HepG2 (cell line): ENCODE results near the gene RPS10. TPM values are rescaled to one million over a fixed set of nuclear protein-coding genes. Genes with fewer than 3 reads are reported as not detected.

Experiments used
- FOXJ3 ChIP-seq: sonication (generic); formaldehyde crosslinking; IDR thresholded peaks from 2 replicates; pipeline ENCODE4 v1.4.0; 2020; ENCODE audit warnings: missing genetic modification reagents, mild to moderate bottlenecking, borderline replicate concordance
- NFIC ChIP-seq: IDR thresholded peaks from 2 replicates; pipeline ENCODE4 v1.6.1; 2012; ENCODE audit warnings: mild to moderate bottlenecking, low read length, inconsistent platforms
- SP1 ChIP-seq, 2 experiments: fragments of 450-650 bp in 1 of 2; sonication (generic) in 1 of 2; formaldehyde crosslinking in 1 of 2; IDR thresholded peaks; 2 replicates each; pipeline versions ENCODE4 v1.4.0 to v1.6.1; 2016 to 2020; ENCODE audit warnings: missing genetic modification reagents in 1 of 2
- SP5 ChIP-seq: IDR thresholded peaks from 2 replicates; pipeline ENCODE4 v1.6.1; 2016; ENCODE audit warnings: low read depth, borderline replicate concordance
- ZNF207 ChIP-seq: fragments of 450-650 bp; IDR thresholded peaks from 2 replicates; pipeline ENCODE4 v1.6.1; 2016; ENCODE audit warnings: antibody characterized with exemption, borderline replicate concordance
- ZNF234 ChIP-seq: sonication (generic); formaldehyde crosslinking; conservative IDR thresholded peaks from 2 replicates; pipeline ENCODE4 v1.5.1; 2020; ENCODE audit warnings: mild to moderate bottlenecking, missing genetic modification reagents
- ZNF33A ChIP-seq: sonication (generic); formaldehyde crosslinking; IDR thresholded peaks from 2 replicates; pipeline ENCODE4 v1.5.1; 2020; ENCODE audit warnings: missing genetic modification reagents, mild to moderate bottlenecking, moderate library complexity, borderline replicate concordance
- ZNF598 ChIP-seq: sonication (generic); formaldehyde crosslinking; IDR thresholded peaks from 2 replicates; pipeline ENCODE4 v1.5.1; 2020; ENCODE audit warnings: mild to moderate bottlenecking, missing genetic modification reagents, borderline replicate concordance
- ZNF775 ChIP-seq: sonication (generic); formaldehyde crosslinking; IDR thresholded peaks from 2 replicates; pipeline ENCODE4 v1.4.0; 2020; ENCODE audit warnings: missing genetic modification reagents, mild to moderate bottlenecking, moderate library complexity, borderline replicate concordance
- polyA plus RNA-seq, 8 experiments: library from polyadenylated mRNA; depleted of rRNA in 3 of 8; stranded (reverse) in 7 of 8; unstranded in 1 of 8; fragments of >200 nt; fragmentation: Illumina TruSeq in 4 of 8; extraction: Trizol in 4 of 8; gene quantifications; 2 replicates each; pipeline versions ENCODE4 v1.2.1 to v1.2.3, GENCODE V29; 2011 to 2016; ENCODE audit warnings: low read depth in 4 of 8, missing spikeins in 1 of 8, mixed read lengths in 1 of 8; ENCODE audit not compliant: insufficient read depth in 1 of 8
- total RNA-seq, 5 experiments: library from RNA; depleted of rRNA; stranded (reverse); fragments of >200 nt; fragmentation: Illumina TruSeq; extraction: Trizol; gene quantifications; 2 replicates each; pipeline ENCODE4 v1.2.3, GENCODE V29; 2016; ENCODE audit warnings: low read depth in 1 of 5
- TF ChIP-seq, protein P1 (sequence below): sonication (generic); formaldehyde crosslinking; IDR thresholded peaks from 2 replicates; pipeline ENCODE4 v1.4.0; 2020; ENCODE audit warnings: mild to moderate bottlenecking, missing genetic modification reagents, borderline replicate concordance
- TF ChIP-seq, protein P2 (sequence below), 2 experiments: IDR thresholded peaks; 2 replicates each; pipeline ENCODE4 v1.6.1; 2011 to 2012; ENCODE audit warnings: low read length in 2 of 2, borderline replicate concordance in 1 of 2, low read depth in 1 of 2, mild to moderate bottlenecking in 1 of 2, moderate library complexity in 1 of 2
- TF ChIP-seq, protein P3 (sequence below): sonication (generic); formaldehyde crosslinking; IDR thresholded peaks from 2 replicates; pipeline ENCODE4 v1.4.0; 2020; ENCODE audit warnings: missing genetic modification reagents
- TF ChIP-seq, protein P4 (sequence below): sonication (generic); formaldehyde crosslinking; IDR thresholded peaks from 2 replicates; pipeline ENCODE4 v1.4.0; 2020; ENCODE audit warnings: missing genetic modification reagents

Gene RPS10
- total and polyA plus RNA-seq, 2 of the 13 experiments (the other 11 are each of a cell fraction or from before 2014, with no cell fraction given): 2,909 to 4,648 TPM

DNA sequence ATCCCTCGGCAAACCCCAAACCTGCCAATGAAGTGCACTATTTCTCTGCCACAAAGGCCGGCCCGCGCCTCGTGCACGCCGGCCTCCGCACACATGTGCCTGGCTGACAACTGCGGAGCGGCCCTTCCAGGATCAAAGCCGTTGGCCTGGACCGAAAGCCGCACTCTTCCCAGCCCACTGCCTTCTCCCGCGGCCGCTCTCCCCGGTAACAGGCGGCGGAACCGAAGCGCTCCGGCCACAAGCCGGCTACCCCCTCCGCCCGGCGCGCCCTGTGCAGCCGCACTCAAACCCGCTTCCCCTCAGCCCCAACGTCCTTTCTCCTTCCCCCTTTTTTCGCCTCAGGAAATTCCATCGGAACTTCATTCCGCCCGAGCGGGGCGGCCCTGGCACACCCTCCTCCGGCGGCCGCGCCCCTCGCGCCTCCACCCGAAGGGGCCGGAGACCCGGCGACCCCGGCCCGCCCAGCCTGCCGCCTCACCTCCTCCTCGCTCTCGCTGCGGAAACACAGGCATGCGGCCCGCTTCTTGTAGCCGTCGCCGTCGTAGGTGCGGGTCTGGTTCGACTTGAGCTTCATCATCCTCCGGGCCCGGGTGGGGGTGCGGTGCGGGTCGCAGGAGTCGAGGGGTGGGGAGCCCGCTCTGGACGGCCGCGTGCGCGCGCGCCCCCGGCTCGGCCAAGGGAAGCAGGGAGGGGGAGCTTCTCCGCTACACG lies 33.9 kb downstream of the RPS10 start (continued):
- TF ChIP-seq, protein P1, sequence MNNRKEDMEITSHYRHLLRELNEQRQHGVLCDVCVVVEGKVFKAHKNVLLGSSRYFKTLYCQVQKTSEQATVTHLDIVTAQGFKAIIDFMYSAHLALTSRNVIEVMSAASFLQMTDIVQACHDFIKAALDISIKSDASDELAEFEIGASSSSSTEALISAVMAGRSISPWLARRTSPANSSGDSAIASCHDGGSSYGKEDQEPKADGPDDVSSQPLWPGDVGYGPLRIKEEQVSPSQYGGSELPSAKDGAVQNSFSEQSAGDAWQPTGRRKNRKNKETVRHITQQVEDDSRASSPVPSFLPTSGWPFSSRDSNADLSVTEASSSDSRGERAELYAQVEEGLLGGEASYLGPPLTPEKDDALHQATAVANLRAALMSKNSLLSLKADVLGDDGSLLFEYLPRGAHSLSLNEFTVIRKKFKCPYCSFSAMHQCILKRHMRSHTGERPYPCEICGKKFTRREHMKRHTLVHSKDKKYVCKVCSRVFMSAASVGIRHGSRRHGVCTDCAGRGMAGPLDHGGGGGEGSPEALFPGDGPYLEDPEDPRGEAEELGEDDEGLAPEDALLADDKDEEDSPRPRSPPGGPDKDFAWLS (CRISPR knock-in tag): no peak; the same call in 1 of the 2 replicates
- TF ChIP-seq, protein P2, sequence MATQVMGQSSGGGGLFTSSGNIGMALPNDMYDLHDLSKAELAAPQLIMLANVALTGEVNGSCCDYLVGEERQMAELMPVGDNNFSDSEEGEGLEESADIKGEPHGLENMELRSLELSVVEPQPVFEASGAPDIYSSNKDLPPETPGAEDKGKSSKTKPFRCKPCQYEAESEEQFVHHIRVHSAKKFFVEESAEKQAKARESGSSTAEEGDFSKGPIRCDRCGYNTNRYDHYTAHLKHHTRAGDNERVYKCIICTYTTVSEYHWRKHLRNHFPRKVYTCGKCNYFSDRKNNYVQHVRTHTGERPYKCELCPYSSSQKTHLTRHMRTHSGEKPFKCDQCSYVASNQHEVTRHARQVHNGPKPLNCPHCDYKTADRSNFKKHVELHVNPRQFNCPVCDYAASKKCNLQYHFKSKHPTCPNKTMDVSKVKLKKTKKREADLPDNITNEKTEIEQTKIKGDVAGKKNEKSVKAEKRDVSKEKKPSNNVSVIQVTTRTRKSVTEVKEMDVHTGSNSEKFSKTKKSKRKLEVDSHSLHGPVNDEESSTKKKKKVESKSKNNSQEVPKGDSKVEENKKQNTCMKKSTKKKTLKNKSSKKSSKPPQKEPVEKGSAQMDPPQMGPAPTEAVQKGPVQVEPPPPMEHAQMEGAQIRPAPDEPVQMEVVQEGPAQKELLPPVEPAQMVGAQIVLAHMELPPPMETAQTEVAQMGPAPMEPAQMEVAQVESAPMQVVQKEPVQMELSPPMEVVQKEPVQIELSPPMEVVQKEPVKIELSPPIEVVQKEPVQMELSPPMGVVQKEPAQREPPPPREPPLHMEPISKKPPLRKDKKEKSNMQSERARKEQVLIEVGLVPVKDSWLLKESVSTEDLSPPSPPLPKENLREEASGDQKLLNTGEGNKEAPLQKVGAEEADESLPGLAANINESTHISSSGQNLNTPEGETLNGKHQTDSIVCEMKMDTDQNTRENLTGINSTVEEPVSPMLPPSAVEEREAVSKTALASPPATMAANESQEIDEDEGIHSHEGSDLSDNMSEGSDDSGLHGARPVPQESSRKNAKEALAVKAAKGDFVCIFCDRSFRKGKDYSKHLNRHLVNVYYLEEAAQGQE (IDR thresholded peaks at IDR 0.05; ENCODE audit: borderline replicate concordance in 1 of 2, low read depth in 1 of 2, low read length in 2 of 2): no peak
- TF ChIP-seq, protein P3, sequence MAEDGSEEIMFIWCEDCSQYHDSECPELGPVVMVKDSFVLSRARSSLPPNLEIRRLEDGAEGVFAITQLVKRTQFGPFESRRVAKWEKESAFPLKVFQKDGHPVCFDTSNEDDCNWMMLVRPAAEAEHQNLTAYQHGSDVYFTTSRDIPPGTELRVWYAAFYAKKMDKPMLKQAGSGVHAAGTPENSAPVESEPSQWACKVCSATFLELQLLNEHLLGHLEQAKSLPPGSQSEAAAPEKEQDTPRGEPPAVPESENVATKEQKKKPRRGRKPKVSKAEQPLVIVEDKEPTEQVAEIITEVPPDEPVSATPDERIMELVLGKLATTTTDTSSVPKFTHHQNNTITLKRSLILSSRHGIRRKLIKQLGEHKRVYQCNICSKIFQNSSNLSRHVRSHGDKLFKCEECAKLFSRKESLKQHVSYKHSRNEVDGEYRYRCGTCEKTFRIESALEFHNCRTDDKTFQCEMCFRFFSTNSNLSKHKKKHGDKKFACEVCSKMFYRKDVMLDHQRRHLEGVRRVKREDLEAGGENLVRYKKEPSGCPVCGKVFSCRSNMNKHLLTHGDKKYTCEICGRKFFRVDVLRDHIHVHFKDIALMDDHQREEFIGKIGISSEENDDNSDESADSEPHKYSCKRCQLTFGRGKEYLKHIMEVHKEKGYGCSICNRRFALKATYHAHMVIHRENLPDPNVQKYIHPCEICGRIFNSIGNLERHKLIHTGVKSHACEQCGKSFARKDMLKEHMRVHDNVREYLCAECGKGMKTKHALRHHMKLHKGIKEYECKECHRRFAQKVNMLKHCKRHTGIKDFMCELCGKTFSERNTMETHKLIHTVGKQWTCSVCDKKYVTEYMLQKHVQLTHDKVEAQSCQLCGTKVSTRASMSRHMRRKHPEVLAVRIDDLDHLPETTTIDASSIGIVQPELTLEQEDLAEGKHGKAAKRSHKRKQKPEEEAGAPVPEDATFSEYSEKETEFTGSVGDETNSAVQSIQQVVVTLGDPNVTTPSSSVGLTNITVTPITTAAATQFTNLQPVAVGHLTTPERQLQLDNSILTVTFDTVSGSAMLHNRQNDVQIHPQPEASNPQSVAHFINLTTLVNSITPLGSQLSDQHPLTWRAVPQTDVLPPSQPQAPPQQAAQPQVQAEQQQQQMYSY (CRISPR knock-in tag): 0 out of 2 replicates have a peak, but pooled peaks have one; percentile 35
- TF ChIP-seq SP5 (no peak), NFIC (no peak), ZNF207 (no peak), ZNF598 (CRISPR knock-in tag) (peak; percentile 64; the same call in 1 of the 2 replicates), ZNF775 (CRISPR knock-in tag) (no peak), FOXJ3 (CRISPR knock-in tag) (no peak), ZNF234 (no peak), ZNF33A (CRISPR knock-in tag) (no peak), SP1 (IDR thresholded peaks at IDR 0.05) (no peak), SP1 (CRISPR knock-in tag; IDR thresholded peaks at IDR 0.05) (0 out of 2 replicates have a peak, but pooled peaks have one; percentile 21)
- TF ChIP-seq, protein P4, sequence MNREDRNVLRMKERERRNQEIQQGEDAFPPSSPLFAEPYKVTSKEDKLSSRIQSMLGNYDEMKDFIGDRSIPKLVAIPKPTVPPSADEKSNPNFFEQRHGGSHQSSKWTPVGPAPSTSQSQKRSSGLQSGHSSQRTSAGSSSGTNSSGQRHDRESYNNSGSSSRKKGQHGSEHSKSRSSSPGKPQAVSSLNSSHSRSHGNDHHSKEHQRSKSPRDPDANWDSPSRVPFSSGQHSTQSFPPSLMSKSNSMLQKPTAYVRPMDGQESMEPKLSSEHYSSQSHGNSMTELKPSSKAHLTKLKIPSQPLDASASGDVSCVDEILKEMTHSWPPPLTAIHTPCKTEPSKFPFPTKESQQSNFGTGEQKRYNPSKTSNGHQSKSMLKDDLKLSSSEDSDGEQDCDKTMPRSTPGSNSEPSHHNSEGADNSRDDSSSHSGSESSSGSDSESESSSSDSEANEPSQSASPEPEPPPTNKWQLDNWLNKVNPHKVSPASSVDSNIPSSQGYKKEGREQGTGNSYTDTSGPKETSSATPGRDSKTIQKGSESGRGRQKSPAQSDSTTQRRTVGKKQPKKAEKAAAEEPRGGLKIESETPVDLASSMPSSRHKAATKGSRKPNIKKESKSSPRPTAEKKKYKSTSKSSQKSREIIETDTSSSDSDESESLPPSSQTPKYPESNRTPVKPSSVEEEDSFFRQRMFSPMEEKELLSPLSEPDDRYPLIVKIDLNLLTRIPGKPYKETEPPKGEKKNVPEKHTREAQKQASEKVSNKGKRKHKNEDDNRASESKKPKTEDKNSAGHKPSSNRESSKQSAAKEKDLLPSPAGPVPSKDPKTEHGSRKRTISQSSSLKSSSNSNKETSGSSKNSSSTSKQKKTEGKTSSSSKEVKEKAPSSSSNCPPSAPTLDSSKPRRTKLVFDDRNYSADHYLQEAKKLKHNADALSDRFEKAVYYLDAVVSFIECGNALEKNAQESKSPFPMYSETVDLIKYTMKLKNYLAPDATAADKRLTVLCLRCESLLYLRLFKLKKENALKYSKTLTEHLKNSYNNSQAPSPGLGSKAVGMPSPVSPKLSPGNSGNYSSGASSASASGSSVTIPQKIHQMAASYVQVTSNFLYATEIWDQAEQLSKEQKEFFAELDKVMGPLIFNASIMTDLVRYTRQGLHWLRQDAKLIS (CRISPR knock-in tag): no peak
